Thyroid gland (tissue), 4 donors: Measurements from ENCODE around the gene SLC13A5.
"Not testable (repeated sequence)": the region's sequence is repeated elsewhere in the genome, so short reads cannot be mapped to it uniquely, and the experiment has no call there.

Experiments used
- CTCF ChIP-seq, 6 experiments: fragments of 200-600 bp in 3 of 6; fragments of 450-650 bp in 3 of 6; sonication (generic) in 3 of 6; IDR thresholded peaks; one replicate each; pipeline ENCODE4 v1.5.1; 2016 to 2019; ENCODE audit warnings: antibody characterized with exemption in 6 of 6, mild to moderate bottlenecking in 2 of 6, inconsistent platforms in 1 of 6, moderate library complexity in 1 of 6
- POLR2A ChIP-seq, 2 donors: fragments of 450-650 bp; IDR thresholded peaks; one replicate each; pipeline ENCODE4 v1.6.1; 2017; ENCODE audit warnings: antibody characterized with exemption in 2 of 2, mild to moderate bottlenecking in 2 of 2, moderate library complexity in 1 of 2

- not testable (repeated sequence) for TF ChIP-seq POLR2A, CTCF (IDR thresholded peaks at IDR 0.05)
These were observed 33.5 kb upstream of the SLC13A5 start for GRCh38 chr17:6746665-6747064.
